ENCODE results near the gene CDH5. TPM values are rescaled to one million over a fixed set of nuclear protein-coding genes. Genes with fewer than 3 reads are reported as not detected.

CDH5 gene
- total RNA-seq, 2 donors from 2014 or later = 0.18 TPM; not detected in 1

DNA sequence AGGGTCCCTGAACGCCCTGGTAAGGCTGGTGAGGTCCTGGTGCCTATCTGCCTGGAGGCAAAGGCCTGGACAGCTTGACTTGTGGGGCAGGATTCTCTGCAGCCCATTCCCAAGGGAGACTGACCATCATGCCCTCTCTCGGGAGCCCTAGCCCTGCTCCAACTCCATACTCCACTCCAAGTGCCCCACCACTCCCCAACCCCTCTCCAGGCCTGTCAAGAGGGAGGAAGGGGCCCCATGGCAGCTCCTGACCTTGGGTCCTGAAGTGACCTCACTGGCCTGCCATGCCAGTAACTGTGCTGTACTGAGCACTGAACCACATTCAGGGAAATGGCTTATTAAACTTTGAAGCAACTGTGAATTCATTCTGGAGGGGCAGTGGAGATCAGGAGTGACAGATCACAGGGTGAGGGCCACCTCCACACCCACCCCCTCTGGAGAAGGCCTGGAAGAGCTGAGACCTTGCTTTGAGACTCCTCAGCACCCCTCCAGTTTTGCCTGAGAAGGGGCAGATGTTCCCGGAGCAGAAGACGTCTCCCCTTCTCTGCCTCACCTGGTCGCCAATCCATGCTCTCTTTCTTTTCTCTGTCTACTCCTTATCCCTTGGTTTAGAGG lies 37.1 kb downstream of the CDH5 start:
- 86 to 87% methylated on average over 3 to 5 of the region's 5 CpGs for WGBS, 2 experiments (ENCODE audit: insufficient coverage in 1 of 2, insufficient read length in 1 of 2)
- Histone ChIP-seq H3K9ac (ENCODE audit: extremely low read depth, low read length, poor library complexity, severe bottlenecking) (no peak overlapping the region), H3K36me3 (ENCODE audit: control insufficient read depth, insufficient read depth, low read length) (no peaks in the 10 kb centered on the region), H3K4me3 (ENCODE audit: low read length) (no peak overlapping the region), H3K27me3 (ENCODE audit: control insufficient read depth, insufficient read depth, low read length, poor library complexity, severe bottlenecking) (no peaks in the 10 kb centered on the region), H3K4me1 (ENCODE audit: control insufficient read depth, insufficient read depth, low read length) (no peaks in the 10 kb centered on the region), H3K9me3 (ENCODE audit: control insufficient read depth, low read length) (peaks cover 8% of the 10 kb centered on the region), H3K27ac (ENCODE audit: low read depth, low read length) (no peak overlapping the region)
- Mint-ChIP-seq H3K27me3 (ENCODE audit: insufficient read depth) (peaks cover 29% of the 10 kb centered on the region), H3K27ac (no peak overlapping the region), H3K36me3 (ENCODE audit: low read depth) (no peaks in the 10 kb centered on the region), H3K4me3 (no peak overlapping the region), H3K9me3 (peaks cover 14% of the 10 kb centered on the region), H3K4me1 (peaks cover 8% of the 10 kb centered on the region)
- DNase-seq = peak; percentile 23
- TF ChIP-seq, protein P1, sequence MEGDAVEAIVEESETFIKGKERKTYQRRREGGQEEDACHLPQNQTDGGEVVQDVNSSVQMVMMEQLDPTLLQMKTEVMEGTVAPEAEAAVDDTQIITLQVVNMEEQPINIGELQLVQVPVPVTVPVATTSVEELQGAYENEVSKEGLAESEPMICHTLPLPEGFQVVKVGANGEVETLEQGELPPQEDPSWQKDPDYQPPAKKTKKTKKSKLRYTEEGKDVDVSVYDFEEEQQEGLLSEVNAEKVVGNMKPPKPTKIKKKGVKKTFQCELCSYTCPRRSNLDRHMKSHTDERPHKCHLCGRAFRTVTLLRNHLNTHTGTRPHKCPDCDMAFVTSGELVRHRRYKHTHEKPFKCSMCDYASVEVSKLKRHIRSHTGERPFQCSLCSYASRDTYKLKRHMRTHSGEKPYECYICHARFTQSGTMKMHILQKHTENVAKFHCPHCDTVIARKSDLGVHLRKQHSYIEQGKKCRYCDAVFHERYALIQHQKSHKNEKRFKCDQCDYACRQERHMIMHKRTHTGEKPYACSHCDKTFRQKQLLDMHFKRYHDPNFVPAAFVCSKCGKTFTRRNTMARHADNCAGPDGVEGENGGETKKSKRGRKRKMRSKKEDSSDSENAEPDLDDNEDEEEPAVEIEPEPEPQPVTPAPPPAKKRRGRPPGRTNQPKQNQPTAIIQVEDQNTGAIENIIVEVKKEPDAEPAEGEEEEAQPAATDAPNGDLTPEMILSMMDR (conservative IDR thresholded peaks at IDR 0.05) = no peak

DNA sequence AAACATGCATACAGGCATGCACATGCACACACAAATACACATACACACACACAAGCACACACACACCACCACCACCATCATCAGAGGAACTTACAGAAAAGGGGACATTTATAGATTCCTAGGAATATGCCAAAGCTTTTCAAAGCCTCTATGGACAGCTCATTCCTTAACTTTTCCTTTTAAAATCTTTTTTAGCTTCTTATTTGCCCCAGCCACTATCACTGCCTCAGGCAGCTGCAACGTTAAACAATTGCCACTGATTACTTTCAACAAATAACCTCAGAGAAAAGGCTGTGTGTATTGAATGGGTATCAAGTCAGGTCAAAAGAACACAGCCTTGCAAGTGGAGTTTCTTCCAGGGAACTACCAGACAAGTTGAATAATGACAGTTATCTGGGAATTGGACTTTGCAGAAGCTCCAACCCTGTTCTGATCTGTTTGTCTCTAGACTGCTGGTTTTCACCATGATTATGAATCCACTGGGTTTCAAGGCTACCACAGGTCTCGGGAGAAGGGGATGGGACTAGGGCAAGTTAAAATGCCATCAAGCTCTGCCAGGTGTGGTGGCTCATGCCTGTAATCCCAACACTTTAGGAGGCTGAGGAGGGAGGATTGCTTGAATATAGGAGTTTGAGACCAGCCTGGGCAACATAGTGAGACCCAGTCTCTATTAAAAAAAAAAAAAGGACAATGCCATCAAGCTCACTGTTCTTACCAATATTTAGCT lies 38.7 kb downstream of the CDH5 start:
- Mint-ChIP-seq H3K27ac (no peak overlapping the region), H3K36me3 (ENCODE audit: low read depth) (no peaks in the 10 kb centered on the region), H3K27me3 (ENCODE audit: insufficient read depth) (peaks cover 29% of the 10 kb centered on the region), H3K4me1 (peaks cover 8% of the 10 kb centered on the region), H3K9me3 (peaks cover 14% of the 10 kb centered on the region), H3K4me3 (no peak overlapping the region)
- no peaks in the 10 kb centered on the region for H3K4me1 ChIP-seq (ENCODE audit: control insufficient read depth, insufficient read depth, low read length)
- H3K27ac ChIP-seq (ENCODE audit: low read depth, low read length) = no peak overlapping the region
- peaks cover 8% of the 10 kb centered on the region for H3K9me3 ChIP-seq (ENCODE audit: control insufficient read depth, low read length)
- no peaks in the 10 kb centered on the region for H3K27me3 ChIP-seq (ENCODE audit: control insufficient read depth, insufficient read depth, low read length, poor library complexity, severe bottlenecking)
- no peak for DNase-seq
- no peak overlapping the region for H3K4me3 ChIP-seq (ENCODE audit: low read length)
- TF ChIP-seq, protein P1 (conservative IDR thresholded peaks at IDR 0.05) = no peak
- H3K9ac ChIP-seq (ENCODE audit: extremely low read depth, low read length, poor library complexity, severe bottlenecking) = no peak overlapping the region
- H3K36me3 ChIP-seq (ENCODE audit: control insufficient read depth, insufficient read depth, low read length) = no peaks in the 10 kb centered on the region
- 96% methylated on average over 1 of the region's 2 CpGs; no CpG with 5 or more reads in 1 of the 2 experiments for WGBS, 2 experiments (ENCODE audit: insufficient coverage in 1 of 2, insufficient read length in 1 of 2)

DNA sequence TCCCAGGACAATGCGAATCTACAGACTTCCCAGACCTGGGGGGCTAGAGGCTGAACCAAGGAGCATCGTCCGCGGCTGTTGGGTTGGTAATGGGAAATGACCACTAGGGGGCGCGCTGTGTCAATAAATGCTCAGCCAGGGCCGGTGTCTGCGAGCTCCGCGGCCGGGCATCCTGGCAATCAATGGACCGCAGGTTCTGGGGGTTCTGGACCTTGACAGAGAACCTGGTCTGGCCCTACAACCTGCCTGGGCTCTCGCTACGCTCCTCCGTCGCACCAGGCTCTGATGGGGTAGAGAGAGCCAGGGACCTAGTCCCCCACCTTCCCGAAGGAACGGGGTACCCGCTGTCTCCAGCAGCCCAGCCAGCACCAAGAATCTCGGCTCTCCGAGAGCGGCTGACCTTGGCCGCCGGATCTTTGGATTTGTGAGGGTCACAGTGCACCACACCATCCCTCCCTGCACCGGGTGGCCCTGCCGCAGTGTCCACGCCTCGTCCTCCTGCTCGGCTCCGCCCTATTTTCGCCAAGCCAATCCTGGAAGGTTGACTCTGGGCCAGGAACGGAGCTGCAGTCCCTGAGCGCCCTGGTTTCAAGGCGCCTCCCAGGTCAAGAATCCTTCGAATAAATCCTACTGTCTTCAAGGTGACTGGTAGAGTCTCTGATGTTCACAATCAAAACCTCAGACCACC lies 40.2 kb downstream of the CDH5 start:
- TF ChIP-seq, protein P1 (conservative IDR thresholded peaks at IDR 0.05) = peak; percentile 92
- H3K27me3 Mint-ChIP-seq (ENCODE audit: insufficient read depth) = peaks cover 31% of the 10 kb centered on the region
- no peaks in the 10 kb centered on the region for H3K4me1 ChIP-seq (ENCODE audit: control insufficient read depth, insufficient read depth, low read length)
- H3K36me3 ChIP-seq (ENCODE audit: control insufficient read depth, insufficient read depth, low read length) = no peaks in the 10 kb centered on the region
- peaks cover 14% of the 10 kb centered on the region for H3K9me3 Mint-ChIP-seq
- 0 to 2% methylated on average over 17 to 35 of the region's 35 CpGs for WGBS, 2 experiments (ENCODE audit: insufficient coverage in 1 of 2, insufficient read length in 1 of 2)
- H3K36me3 Mint-ChIP-seq (ENCODE audit: low read depth) = no peaks in the 10 kb centered on the region
- peak; percentile 94 for DNase-seq
- no peak overlapping the region for H3K9ac ChIP-seq (ENCODE audit: extremely low read depth, low read length, poor library complexity, severe bottlenecking)
- no peak overlapping the region for H3K27ac ChIP-seq (ENCODE audit: low read depth, low read length)
- H3K4me3 ChIP-seq (ENCODE audit: low read length) = peak overlapping the region; percentile 80
- no peaks in the 10 kb centered on the region for H3K27me3 ChIP-seq (ENCODE audit: control insufficient read depth, insufficient read depth, low read length, poor library complexity, severe bottlenecking)
- peaks cover 8% of the 10 kb centered on the region for H3K9me3 ChIP-seq (ENCODE audit: control insufficient read depth, low read length)
- H3K27ac Mint-ChIP-seq = no peak overlapping the region
- H3K4me1 Mint-ChIP-seq = peaks cover 8% of the 10 kb centered on the region
- peak overlapping the region; percentile 62 for H3K4me3 Mint-ChIP-seq
